H1 (cell line): ENCODE results near the gene LYRM4. TPM values are rescaled to one million over a fixed set of nuclear protein-coding genes. Genes with fewer than 3 reads are reported as not detected.

ENCODE experiments used
- CTCF ChIA-PET: fragments of 300-600 bp; sonication (Branson Sonifier 250); formaldehyde crosslinking; loops from one replicate; lab custom pipeline; 2021; ENCODE audit not compliant: partially characterized antibody; lab: Charles Lee
- POLR2A ChIA-PET: fragments of 300-600 bp; sonication (Branson Sonifier 250); formaldehyde crosslinking; loops from one replicate; lab custom pipeline; 2021; ENCODE audit warnings: inconsistent platforms; ENCODE audit not compliant: partially characterized antibody; lab: Charles Lee
- DNase-seq, 2 experiments: peaks; one replicate each; pipeline versions ENCODE4 v3.0.0 to v3.0.0-alpha.2; 2010 to 2022; ENCODE audit warnings: low spot score in 2 of 2, low read depth in 1 of 2, mixed read lengths in 1 of 2
- FAIRE-seq: peaks from 2 replicates; lab custom pipeline; 2011; peaks lifted over from hg19 to GRCh38; lab: Jason Lieb, UNC
- H2AFZ ChIP-seq: 2 replicates; pipeline ENCODE4 v1.8.1; 2012; ENCODE audit warnings: low read length, inconsistent platforms
- H2AK5ac ChIP-seq: 2 replicates; pipeline ENCODE4 v1.6.1; 2013; ENCODE audit warnings: low read depth, low read length
- H2BK120ac ChIP-seq: replicated peaks from 2 replicates; pipeline ENCODE3; 2013; ENCODE audit warnings: low read depth, low read length, inconsistent platforms
- H2BK12ac ChIP-seq: 2 replicates; pipeline ENCODE4 v1.6.1; 2013; ENCODE audit warnings: low read depth, low read length
- H2BK15ac ChIP-seq: 2 replicates; pipeline ENCODE4 v1.6.1; 2013; ENCODE audit warnings: low read length
- H2BK20ac ChIP-seq: 2 replicates; pipeline ENCODE4 v1.6.1; 2013; ENCODE audit warnings: low read length
- H2BK5ac ChIP-seq: 2 replicates; pipeline ENCODE4 v1.6.1; 2013; ENCODE audit warnings: low read depth, low read length
- H3K14ac ChIP-seq: 2 replicates; pipeline ENCODE4 v1.6.1; 2013; ENCODE audit warnings: inconsistent platforms; ENCODE audit not compliant: insufficient read length
- H3K18ac ChIP-seq: 2 replicates; pipeline ENCODE4 v1.6.1; 2013; ENCODE audit warnings: low read length; ENCODE audit errors: extremely low read depth
- H3K23ac ChIP-seq: 2 replicates; pipeline ENCODE4 v1.6.1; 2013; ENCODE audit warnings: inconsistent platforms; ENCODE audit not compliant: insufficient read length
- H3K23me2 ChIP-seq: 2 replicates; pipeline ENCODE4 v1.6.1; 2013; ENCODE audit warnings: low read depth, low read length
- H3K27ac ChIP-seq: 2 replicates; pipeline ENCODE4 v1.6.1; 2011; ENCODE audit warnings: low read depth, low read length, inconsistent platforms
- H3K27me3 ChIP-seq, 4 experiments: replicated peaks in 1 of 4; 1 replicate in 1 of 4; 2 replicates in 3 of 4; pipeline versions ENCODE4 v1.6.1 to v1.8.1; 2011 to 2013; ENCODE audit warnings: low read length in 3 of 4, mild to moderate bottlenecking in 3 of 4, inconsistent platforms in 2 of 4, mixed read lengths in 2 of 4, moderate library complexity in 1 of 4; ENCODE audit not compliant: control insufficient read depth in 3 of 4, insufficient read depth in 3 of 4; ENCODE audit errors: extremely low read depth in 1 of 4
- H3K36me3 ChIP-seq, 4 experiments: 2 replicates each; pipeline versions ENCODE4 v1.6.1 to v1.8.1; 2011 to 2013; ENCODE audit warnings: mild to moderate bottlenecking in 4 of 4, low read length in 3 of 4, moderate library complexity in 2 of 4, control low read depth in 1 of 4, inconsistent platforms in 1 of 4; ENCODE audit not compliant: insufficient read depth in 4 of 4, control insufficient read depth in 2 of 4
- H3K4ac ChIP-seq: replicated peaks from 2 replicates; pipeline ENCODE3; 2013; ENCODE audit warnings: low read length, low read depth, mixed read lengths, inconsistent platforms; ENCODE audit not compliant: insufficient read length
- H3K4me1 ChIP-seq, 4 experiments: replicated peaks in 1 of 4; 1 replicate in 1 of 4; 2 replicates in 3 of 4; pipeline versions ENCODE4 v1.6.1 to v1.8.1; 2011 to 2013; ENCODE audit warnings: low read length in 3 of 4, inconsistent platforms in 2 of 4, mixed read lengths in 1 of 4; ENCODE audit not compliant: insufficient read depth in 4 of 4, control insufficient read depth in 3 of 4
- H3K4me2 ChIP-seq, 2 experiments: 2 replicates each; pipeline versions ENCODE4 v1.6.1 to v1.8.1; 2011 to 2013; ENCODE audit warnings: low read depth in 2 of 2, low read length in 2 of 2, control low read depth in 1 of 2, inconsistent platforms in 1 of 2, mild to moderate bottlenecking in 1 of 2; ENCODE audit not compliant: insufficient read depth in 1 of 2
- H3K4me3 ChIP-seq, 4 experiments: fragments of 200-600, 300-600 bp in 1 of 4; sonication (generic), shearing (Covaris generic), sonication (Bioruptor Twin) in 1 of 4; 2 replicates each; pipeline versions ENCODE4 v1.5.1 to v1.8.1; 2011 to 2016; ENCODE audit warnings: low read length in 4 of 4, low read depth in 3 of 4, control low read depth in 2 of 4, inconsistent platforms in 2 of 4, mild to moderate bottlenecking in 2 of 4, mixed read lengths in 1 of 4, moderate library complexity in 1 of 4; ENCODE audit not compliant: insufficient read depth in 2 of 4; ENCODE audit errors: extremely low read depth in 1 of 4
- H3K56ac ChIP-seq: replicated peaks from 2 replicates; pipeline ENCODE3; 2013; ENCODE audit warnings: low read depth, mild to moderate bottlenecking, mixed read lengths, low read length, inconsistent platforms; ENCODE audit not compliant: insufficient read length
- H3K79me1 ChIP-seq: 2 replicates; pipeline ENCODE4 v1.6.1; 2013; ENCODE audit warnings: low read depth, low read length, control low read depth
- H3K79me2 ChIP-seq, 2 experiments: 2 replicates each; pipeline versions ENCODE4 v1.6.1 to v1.8.1; 2012 to 2013; ENCODE audit warnings: low read length in 2 of 2, mild to moderate bottlenecking in 2 of 2, inconsistent platforms in 1 of 2; ENCODE audit not compliant: insufficient read depth in 2 of 2, control insufficient read depth in 1 of 2
- H3K9ac ChIP-seq, 4 experiments: replicated peaks in 1 of 4; 1 replicate in 1 of 4; 2 replicates in 3 of 4; pipeline versions ENCODE4 v1.6.1 to v1.8.1; 2011 to 2013; ENCODE audit warnings: low read depth in 3 of 4, low read length in 3 of 4, control low read depth in 2 of 4, mild to moderate bottlenecking in 2 of 4, moderate library complexity in 2 of 4, inconsistent platforms in 1 of 4; ENCODE audit errors: extremely low read depth in 1 of 4
- H3K9me3 ChIP-seq, 2 experiments: 2 replicates each; pipeline versions ENCODE4 v1.6.1 to v1.8.1; 2012 to 2013; ENCODE audit warnings: mild to moderate bottlenecking in 2 of 2, moderate library complexity in 2 of 2, control low read depth in 1 of 2, inconsistent platforms in 1 of 2, low read depth in 1 of 2, low read length in 1 of 2, mixed read lengths in 1 of 2; ENCODE audit not compliant: insufficient read depth in 2 of 2
- H4K20me1 ChIP-seq, 2 experiments: replicated peaks in 1 of 2; 2 replicates each; pipeline versions ENCODE3 to v1.8.1; 2011 to 2013; ENCODE audit warnings: inconsistent platforms in 2 of 2, low read length in 2 of 2, mild to moderate bottlenecking in 1 of 2; ENCODE audit not compliant: insufficient read depth in 2 of 2, control insufficient read depth in 1 of 2
- H4K5ac ChIP-seq: 2 replicates; pipeline ENCODE4 v1.6.1; 2013; ENCODE audit warnings: low read length, low read depth, mixed read lengths, inconsistent platforms; ENCODE audit not compliant: insufficient read length
- H4K8ac ChIP-seq: 2 replicates; pipeline ENCODE4 v1.8.0; 2013; ENCODE audit warnings: mild to moderate bottlenecking, moderate library complexity, low read length, inconsistent platforms; ENCODE audit not compliant: insufficient read depth; ENCODE audit errors: extremely low read depth
- H4K91ac ChIP-seq: replicated peaks from 2 replicates; pipeline ENCODE3; 2013; ENCODE audit warnings: low read length, mixed read lengths, inconsistent platforms; ENCODE audit not compliant: insufficient read length
- CBX5 ChIP-seq: fragments of 300-800, 300-1000 bp; sonication (generic); IDR thresholded peaks from 2 replicates; pipeline ENCODE4 v1.7.1; 2016; ENCODE audit warnings: antibody characterized with exemption, low read length, low read depth
- EP300 ChIP-seq, 2 experiments: IDR thresholded peaks; 1 replicate in 1 of 2; 2 replicates in 1 of 2; pipeline ENCODE4 v1.6.1; 2011 to 2012; ENCODE audit warnings: low read depth in 2 of 2, low read length in 2 of 2, mild to moderate bottlenecking in 2 of 2, borderline replicate concordance in 1 of 2, inconsistent platforms in 1 of 2, moderate library complexity in 1 of 2
- FOSL1 ChIP-seq: IDR thresholded peaks from 2 replicates; pipeline ENCODE4 v1.6.1; 2011; ENCODE audit warnings: mild to moderate bottlenecking, low read depth, low read length, moderate library complexity; ENCODE audit not compliant: insufficient read depth
- HDAC2 ChIP-seq, 2 experiments: fragments of 300-600 bp in 1 of 2; sonication (generic) in 1 of 2; IDR thresholded peaks; 2 replicates each; pipeline ENCODE4 v1.6.1; 2011 to 2012; ENCODE audit warnings: low read depth in 2 of 2, low read length in 2 of 2, mild to moderate bottlenecking in 2 of 2, moderate library complexity in 2 of 2, borderline replicate concordance in 1 of 2, inconsistent platforms in 1 of 2
- JUND ChIP-seq: IDR thresholded peaks from 2 replicates; pipeline ENCODE4 v1.6.1; 2011; ENCODE audit warnings: mild to moderate bottlenecking, improper control_type of control experiment, low read length
- KDM1A ChIP-seq: fragments of 200-600, 300-600 bp; sonication (generic); IDR thresholded peaks from 2 replicates; pipeline ENCODE4 v1.7.1; 2016; ENCODE audit warnings: mild to moderate bottlenecking, low read length, borderline replicate concordance
- KDM5A ChIP-seq: fragments of 200-600 bp; IDR thresholded peaks from 2 replicates; pipeline ENCODE4 v1.7.1; 2012; ENCODE audit warnings: mild to moderate bottlenecking, low read length, inconsistent platforms, mixed read lengths
- POU5F1 ChIP-seq: IDR thresholded peaks from 2 replicates; pipeline ENCODE4 v1.6.1; 2011; ENCODE audit warnings: low read depth, mild to moderate bottlenecking, low read length, moderate library complexity
- WGBS, 2 experiments: shearing (Covaris generic) in 1 of 2; methylation state at CpG; one replicate each; pipeline versions ENCODE4 v1.1.6 to v1.1.7; 2013 to 2015; ENCODE audit warnings: low lambda C conversion rate in 2 of 2, mixed read lengths in 2 of 2, inconsistent platforms in 1 of 2, low coverage in 1 of 2, missing lambda C conversion rate in 1 of 2; ENCODE audit not compliant: insufficient replicate concordance in 2 of 2, insufficient coverage in 1 of 2, insufficient read length in 1 of 2; ENCODE audit errors: extremely low coverage in 1 of 2, missing lambda C conversion rate in 1 of 2; 5-methylcytosine and 5-hydroxymethylcytosine counted together
- polyA plus RNA-seq, 7 experiments: library from polyadenylated mRNA; depleted of rRNA in 3 of 7; stranded (reverse) in 5 of 7; unstranded in 2 of 7; fragments of >200 nt in 5 of 7; fragments of 200-250 nt in 2 of 7; gene quantifications; 1 replicate in 5 of 7; 2 replicates in 1 of 7; 4 replicates in 1 of 7; pipeline versions ENCODE4 v1.2.1 to v1.2.3, GENCODE V29; 2011 to 2013; ENCODE audit warnings: missing spikeins in 2 of 7, mixed read lengths in 2 of 7
- total RNA-seq: library from RNA; stranded (reverse); fragmentation: NEBNext Ultra II Directional; extraction: Animal tissue kit (Norgen Biotek cat#: 25700); gene quantifications from 2 replicates; pipeline ENCODE4 v1.2.1, GENCODE V29; 2021
- TF ChIP-seq, protein P1 (sequence below): IDR thresholded peaks from 2 replicates; pipeline ENCODE4 v1.6.1; 2012; ENCODE audit warnings: inconsistent platforms
- TF ChIP-seq, protein P2 (sequence below): IDR thresholded peaks from 2 replicates; pipeline ENCODE4 v1.6.1; 2011; ENCODE audit warnings: low read length, improper control_type of control experiment

The LYRM4 gene
- total and polyA plus RNA-seq, 2 of the 8 experiments (the other 6 are each of a cell fraction or from before 2014, with no cell fraction given), result 56.6 to 62.8 TPM

DNA sequence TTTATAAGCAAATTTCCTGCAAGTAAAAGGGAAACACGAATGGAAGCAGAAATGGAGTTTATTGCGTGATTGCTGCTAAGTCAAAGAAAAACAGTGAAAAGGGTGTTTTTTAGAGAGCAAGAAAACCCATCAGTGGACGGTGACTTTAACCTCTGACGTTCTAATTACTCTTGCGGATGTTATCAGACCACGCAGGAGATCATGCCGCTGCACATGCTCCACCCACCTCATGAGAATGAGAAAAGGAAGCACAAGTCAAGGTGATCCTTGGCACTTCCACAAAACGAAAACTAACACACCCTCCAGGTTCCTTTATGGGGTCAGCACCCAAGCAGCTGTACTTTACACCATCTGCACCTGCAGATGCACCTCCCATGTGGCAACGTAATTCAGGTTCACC is 45.0 kb downstream of the LYRM4 start:
- POLR2A ChIA-PET, result interaction anchor here (0.6 kb wide), 1 partner anchor 780 kb away, joined by 3 read pairs; no protein-coding TSS in a partner anchor
- no peak overlapping the region for H4K8ac ChIP-seq
- FAIRE-seq, result no peak

More for the DNA sequence above, 45.0 kb downstream of the LYRM4 start:
- Histone ChIP-seq H4K5ac (no peak overlapping the region), H3K4ac (no peak overlapping the region), H3K4me3 (no peak overlapping the region), H3K23me2 (no peaks in the 10 kb centered on the region), H3K27ac (no peak overlapping the region), H3K27me3 (no peaks in the 10 kb centered on the region), H3K4me1 (0 out of 7 replicates have a peak, but pooled peaks cover 0 to 2% (median 0%) of the 10 kb centered on the region in 4 experiments), H3K18ac (no peak overlapping the region), H2BK120ac (no peak overlapping the region), H2BK12ac (no peak overlapping the region), H3K79me2 (no peaks in the 10 kb centered on the region), H3K14ac (no peak overlapping the region), H3K9ac (no peak overlapping the region), H3K36me3 (peaks cover 3 to 15% (median 11%) of the 10 kb centered on the region in 4 experiments), H3K23ac (no peak overlapping the region), H3K56ac (no peak overlapping the region), H3K9me3 (no peaks in the 10 kb centered on the region), H4K20me1 (peaks cover 2 to 3% of the 10 kb centered on the region in 2 experiments), H2BK15ac (no peak overlapping the region), H2BK5ac (no peak overlapping the region), H2AK5ac (no peak overlapping the region), H3K79me1 (peaks cover 2% of the 10 kb centered on the region; the same call in 1 of the 2 replicates), H4K91ac (no peak overlapping the region), H3K4me2 (no peak overlapping the region), H2AFZ (no peak overlapping the region), H2BK20ac (no peak overlapping the region; the same call in 1 of the 2 replicates)
- no peak for TF ChIP-seq JUND
- TF ChIP-seq FOSL1, result no peak
- no peak for TF ChIP-seq KDM1A
- TF ChIP-seq KDM5A, result no peak
- no peak for TF ChIP-seq POU5F1
- TF ChIP-seq, protein P1, sequence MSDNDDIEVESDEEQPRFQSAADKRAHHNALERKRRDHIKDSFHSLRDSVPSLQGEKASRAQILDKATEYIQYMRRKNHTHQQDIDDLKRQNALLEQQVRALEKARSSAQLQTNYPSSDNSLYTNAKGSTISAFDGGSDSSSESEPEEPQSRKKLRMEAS, result no peak
- TF ChIP-seq HDAC2 (IDR thresholded peaks at IDR 0.05; ENCODE audit: borderline replicate concordance in 1 of 2, low read depth in 2 of 2, low read length in 2 of 2), result no peak
- no peak for TF ChIP-seq CBX5
- TF ChIP-seq, protein P2, sequence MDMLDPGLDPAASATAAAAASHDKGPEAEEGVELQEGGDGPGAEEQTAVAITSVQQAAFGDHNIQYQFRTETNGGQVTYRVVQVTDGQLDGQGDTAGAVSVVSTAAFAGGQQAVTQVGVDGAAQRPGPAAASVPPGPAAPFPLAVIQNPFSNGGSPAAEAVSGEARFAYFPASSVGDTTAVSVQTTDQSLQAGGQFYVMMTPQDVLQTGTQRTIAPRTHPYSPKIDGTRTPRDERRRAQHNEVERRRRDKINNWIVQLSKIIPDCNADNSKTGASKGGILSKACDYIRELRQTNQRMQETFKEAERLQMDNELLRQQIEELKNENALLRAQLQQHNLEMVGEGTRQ, result no peak
- TF ChIP-seq EP300 (IDR thresholded peaks at IDR 0.05; ENCODE audit: borderline replicate concordance in 1 of 2, low read depth in 2 of 2, low read length in 2 of 2), result no peak
- DNase-seq, result no peak
- CTCF ChIA-PET, result interaction anchor here (0.7 to 11.9 kb wide), 16 partner anchors 11 to 804 kb away, joined by 3 to 129 read pairs (median 5); no protein-coding TSS in a partner anchor
- WGBS, 2 experiments, result 92% methylated on average over 9 of the region's 9 CpGs; no CpG with 5 or more reads in 1 of the 2 experiments
